ENCODE data around the gene COQ2.

GRCh38 chr4:83214079-83214478, 70.5 kb downstream of the COQ2 start:
- TF ChIP-seq EZH2 (IDR thresholded peaks at IDR 0.05; ENCODE audit: borderline replicate concordance, low read depth, low read length, poor library complexity, severe bottlenecking) = no peak
- TF ChIP-seq CTCF (conservative IDR thresholded peaks at IDR 0.05; ENCODE audit: low read depth, low read length) = no peak

Measured in A673 (cell line).